Measurements from ENCODE around the gene COL7A1. TPM values are rescaled to one million over a fixed set of nuclear protein-coding genes. Genes with fewer than 3 reads are reported as not detected.

Gene COL7A1
- total and polyA plus RNA-seq, 2 of the 13 experiments (the other 11 are each of a cell fraction or from before 2014, with no cell fraction given): 2.7 to 11.7 TPM

DNA sequence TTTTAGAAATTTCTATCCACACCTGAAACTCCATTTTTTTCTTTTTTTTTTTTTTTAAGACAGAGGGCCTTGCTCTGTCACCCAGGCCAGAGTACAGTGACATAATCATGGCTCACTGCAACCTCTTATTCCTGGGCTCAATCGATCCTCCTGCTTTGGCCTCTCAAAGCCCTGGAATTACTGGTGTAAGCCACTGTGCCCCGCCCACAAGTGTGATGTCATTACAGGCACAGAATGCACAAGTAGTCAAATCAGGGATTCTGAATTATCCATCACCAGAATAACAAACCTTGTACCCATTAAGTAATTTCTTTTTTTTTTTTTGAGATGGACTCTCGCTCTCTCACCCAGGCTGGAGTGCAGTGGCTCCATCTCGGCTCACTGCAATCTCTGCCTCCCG lies 12.4 kb upstream of the COL7A1 start:
- no TSS peak for BruUV-seq (replicated peaks)
- Histone ChIP-seq H3K9me3 (ENCODE audit: low read length) (no peaks in the 10 kb centered on the region), H3K27me3 (ENCODE audit: control insufficient read depth in 1 of 2, insufficient read depth in 2 of 2, low read length in 2 of 2) (no peaks in the 10 kb centered on the region; a peak in 1 of 5 replicates), H3K4me2 (ENCODE audit: low read depth, low read length) (peak overlapping the region; percentile 82; the same call in 1 of the 2 replicates), H3K4me3 (replicated peaks in 1 of 3; ENCODE audit: insufficient read depth in 1 of 3, low read depth in 2 of 3, low read length in 3 of 3) (peak overlapping the region in 1 of 3 experiments; percentile 96; a peak in 1 of 6 replicates), H3K79me2 (ENCODE audit: insufficient read depth, low read length) (peaks cover 22% of the 10 kb centered on the region), H3K9ac (ENCODE audit: insufficient read depth, low read depth, low read length) (no peak overlapping the region), H3K27ac (ENCODE audit: extremely low read length, insufficient read depth, low read length) (no peak overlapping the region), H3K36me3 (replicated peaks in 1 of 2; ENCODE audit: control insufficient read depth in 1 of 2, insufficient read depth in 2 of 2, low read length in 2 of 2) (peaks cover 24 to 44% of the 10 kb centered on the region in 2 experiments), H3K4me1 (ENCODE audit: insufficient read depth, low read length) (peaks cover 51% of the 10 kb centered on the region), H4K20me1 (ENCODE audit: insufficient read depth, low read length) (peaks cover 6% of the 10 kb centered on the region; the same call in 1 of the 2 replicates), H2AFZ (ENCODE audit: low read length) (no peak overlapping the region)
- 97% methylated on average over 5 of the region's 5 CpGs for WGBS (ENCODE audit: low lambda C conversion rate)
- ChIA-PET CTCF (ENCODE audit: low intra/inter-chr PET ratio, low total read pairs) (no interaction called here), POLR2A (no interaction called here)
- no peak for FAIRE-seq
- ATAC-seq: no peak
- TF ChIP-seq, protein P1, sequence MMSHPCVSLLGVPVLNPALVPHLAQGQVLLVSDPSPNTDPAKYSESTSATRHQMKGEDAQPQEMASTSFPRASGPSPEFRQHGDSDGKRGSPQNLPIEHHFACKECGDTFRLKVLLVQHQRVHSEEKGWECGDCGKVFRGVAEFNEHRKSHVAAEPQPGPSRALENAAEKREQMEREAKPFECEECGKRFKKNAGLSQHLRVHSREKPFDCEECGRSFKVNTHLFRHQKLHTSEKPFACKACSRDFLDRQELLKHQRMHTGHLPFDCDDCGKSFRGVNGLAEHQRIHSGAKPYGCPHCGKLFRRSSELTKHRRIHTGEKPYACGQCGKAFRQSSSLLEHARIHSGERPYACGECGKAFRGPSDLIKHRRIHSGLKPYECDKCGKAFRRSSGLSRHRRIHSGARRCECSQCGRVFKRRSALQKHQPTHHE (CRISPR knock-in tag; IDR thresholded peaks at IDR 0.05; ENCODE audit: borderline replicate concordance): no peak
- TF ChIP-seq ATF7 (IDR thresholded peaks at IDR 0.05): 0 out of 2 replicates have a peak, but pooled peaks have one; percentile 13
- no peak for TF ChIP-seq ATF7 (CRISPR knock-in tag; IDR thresholded peaks at IDR 0.05)
- no peak for DNase-seq (ENCODE audit: low spot score)
- intact Hi-C loops (cut with micrococcal nuclease; ENCODE audit: unreplicated experiment): no loop called here
- in situ Hi-C loops (cut with HindIII; ENCODE audit: extremely low pct_ligation_motif_present, low pct_unique_long_range_greater_than_20kb): no loop called here

DNA sequence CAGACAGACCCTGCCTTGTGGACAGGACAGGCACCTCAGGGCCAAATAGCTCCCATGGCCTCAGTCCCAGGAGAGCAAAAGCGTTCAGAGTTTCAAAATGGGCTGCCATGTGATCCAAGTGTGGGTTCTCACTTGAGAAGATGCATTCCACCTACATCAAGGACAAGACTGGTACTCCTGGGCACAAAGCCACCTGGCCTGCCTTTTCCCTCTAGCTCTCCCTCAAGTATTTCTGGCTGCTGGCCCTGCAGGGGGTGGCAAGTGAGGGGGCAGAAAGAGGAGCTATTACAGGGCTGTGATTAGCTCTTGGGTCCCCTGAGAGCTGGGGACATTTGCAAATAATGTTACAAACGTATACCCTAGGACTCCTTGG lies 6.5 kb upstream of the COL7A1 start:
- H4K20me1 ChIP-seq (ENCODE audit: insufficient read depth, low read length): peaks cover 14% of the 10 kb centered on the region; the same call in 1 of the 2 replicates
- H3K9ac ChIP-seq (ENCODE audit: insufficient read depth, low read depth, low read length): no peak overlapping the region
- peaks cover 27% of the 10 kb centered on the region for H3K4me1 ChIP-seq (ENCODE audit: insufficient read depth, low read length)
- no peaks in the 10 kb centered on the region for H3K27me3 ChIP-seq (ENCODE audit: control insufficient read depth in 1 of 2, insufficient read depth in 2 of 2, low read length in 2 of 2)
- ATAC-seq: no peak
- H3K79me2 ChIP-seq (ENCODE audit: insufficient read depth, low read length): no peaks in the 10 kb centered on the region
- no peaks in the 10 kb centered on the region for H3K9me3 ChIP-seq (ENCODE audit: low read length)
- H3K4me3 ChIP-seq (replicated peaks in 1 of 3; ENCODE audit: insufficient read depth in 1 of 3, low read depth in 2 of 3, low read length in 3 of 3): no peak overlapping the region
- ChIA-PET CTCF (ENCODE audit: low intra/inter-chr PET ratio, low total read pairs) (no interaction called here), POLR2A (interaction anchor here (1.2 kb wide), 1 partner anchor 33 kb away, joined by 3 read pairs; the partner anchor contains the start of gene SLC26A6)
- in situ Hi-C loops (cut with HindIII; ENCODE audit: extremely low pct_ligation_motif_present, low pct_unique_long_range_greater_than_20kb): no loop called here
- no peak for FAIRE-seq
- no peak overlapping the region for H3K4me2 ChIP-seq (ENCODE audit: low read depth, low read length)
- peaks cover 52 to 84% of the 10 kb centered on the region in 2 experiments for H3K36me3 ChIP-seq (replicated peaks in 1 of 2; ENCODE audit: control insufficient read depth in 1 of 2, insufficient read depth in 2 of 2, low read length in 2 of 2)
- H2AFZ ChIP-seq (ENCODE audit: low read length): no peak overlapping the region
- intact Hi-C loops (cut with micrococcal nuclease; ENCODE audit: unreplicated experiment): no loop called here
- no peak overlapping the region for H3K27ac ChIP-seq (ENCODE audit: extremely low read length, insufficient read depth, low read length)
- DNase-seq (ENCODE audit: low spot score): no peak
- BruUV-seq (replicated peaks): no TSS peak
- 100% methylated on average over 2 of the region's 2 CpGs for WGBS (ENCODE audit: low lambda C conversion rate)
- TF ChIP-seq, protein P2, sequence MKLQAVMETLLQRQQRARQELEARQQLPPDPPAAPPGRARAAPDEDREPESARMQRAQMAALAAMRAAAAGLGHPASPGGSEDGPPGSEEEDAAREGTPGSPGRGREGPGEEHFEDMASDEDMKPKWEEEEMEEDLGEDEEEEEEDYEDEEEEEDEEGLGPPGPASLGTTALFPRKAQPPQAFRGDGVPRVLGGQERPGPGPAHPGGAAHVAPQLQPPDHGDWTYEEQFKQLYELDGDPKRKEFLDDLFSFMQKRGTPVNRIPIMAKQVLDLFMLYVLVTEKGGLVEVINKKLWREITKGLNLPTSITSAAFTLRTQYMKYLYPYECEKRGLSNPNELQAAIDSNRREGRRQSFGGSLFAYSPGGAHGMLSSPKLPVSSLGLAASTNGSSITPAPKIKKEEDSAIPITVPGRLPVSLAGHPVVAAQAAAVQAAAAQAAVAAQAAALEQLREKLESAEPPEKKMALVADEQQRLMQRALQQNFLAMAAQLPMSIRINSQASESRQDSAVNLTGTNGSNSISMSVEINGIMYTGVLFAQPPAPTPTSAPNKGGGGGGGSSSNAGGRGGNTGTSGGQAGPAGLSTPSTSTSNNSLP (IDR thresholded peaks at IDR 0.05; ENCODE audit: low read depth, low read length): no peak
- TF ChIP-seq CBX1 (IDR thresholded peaks at IDR 0.05; ENCODE audit: low read depth) (no peak), ZNF768 (CRISPR knock-in tag; IDR thresholded peaks at IDR 0.05) (no peak), ZBTB7B (CRISPR knock-in tag; IDR thresholded peaks at IDR 0.05) (no peak), ZNF678 (CRISPR knock-in tag; IDR thresholded peaks at IDR 0.05) (no peak), RXRA (CRISPR knock-in tag; IDR thresholded peaks at IDR 0.05) (no peak), PAX8 (CRISPR knock-in tag; IDR thresholded peaks at IDR 0.05; ENCODE audit: borderline replicate concordance) (no peak), RFX5 (IDR thresholded peaks at IDR 0.05; ENCODE audit: low read depth, low read length) (no peak)
- TF ChIP-seq, protein P3, sequence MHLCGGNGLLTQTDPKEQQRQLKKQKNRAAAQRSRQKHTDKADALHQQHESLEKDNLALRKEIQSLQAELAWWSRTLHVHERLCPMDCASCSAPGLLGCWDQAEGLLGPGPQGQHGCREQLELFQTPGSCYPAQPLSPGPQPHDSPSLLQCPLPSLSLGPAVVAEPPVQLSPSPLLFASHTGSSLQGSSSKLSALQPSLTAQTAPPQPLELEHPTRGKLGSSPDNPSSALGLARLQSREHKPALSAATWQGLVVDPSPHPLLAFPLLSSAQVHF (CRISPR knock-in tag; IDR thresholded peaks at IDR 0.05): no peak
- TF ChIP-seq, protein P4, sequence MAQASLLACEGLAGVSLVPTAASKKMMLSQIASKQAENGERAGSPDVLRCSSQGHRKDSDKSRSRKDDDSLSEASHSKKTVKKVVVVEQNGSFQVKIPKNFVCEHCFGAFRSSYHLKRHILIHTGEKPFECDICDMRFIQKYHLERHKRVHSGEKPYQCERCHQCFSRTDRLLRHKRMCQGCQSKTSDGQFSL (CRISPR knock-in tag; IDR thresholded peaks at IDR 0.05): no peak
- TF ChIP-seq, protein P5, sequence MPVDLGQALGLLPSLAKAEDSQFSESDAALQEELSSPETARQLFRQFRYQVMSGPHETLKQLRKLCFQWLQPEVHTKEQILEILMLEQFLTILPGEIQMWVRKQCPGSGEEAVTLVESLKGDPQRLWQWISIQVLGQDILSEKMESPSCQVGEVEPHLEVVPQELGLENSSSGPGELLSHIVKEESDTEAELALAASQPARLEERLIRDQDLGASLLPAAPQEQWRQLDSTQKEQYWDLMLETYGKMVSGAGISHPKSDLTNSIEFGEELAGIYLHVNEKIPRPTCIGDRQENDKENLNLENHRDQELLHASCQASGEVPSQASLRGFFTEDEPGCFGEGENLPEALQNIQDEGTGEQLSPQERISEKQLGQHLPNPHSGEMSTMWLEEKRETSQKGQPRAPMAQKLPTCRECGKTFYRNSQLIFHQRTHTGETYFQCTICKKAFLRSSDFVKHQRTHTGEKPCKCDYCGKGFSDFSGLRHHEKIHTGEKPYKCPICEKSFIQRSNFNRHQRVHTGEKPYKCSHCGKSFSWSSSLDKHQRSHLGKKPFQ (CRISPR knock-in tag; IDR thresholded peaks at IDR 0.05; ENCODE audit: insufficient replicate concordance): no peak

Data from HepG2 (cell line).